ENCODE results near the gene PAPLN.

Gene PAPLN

DNA sequence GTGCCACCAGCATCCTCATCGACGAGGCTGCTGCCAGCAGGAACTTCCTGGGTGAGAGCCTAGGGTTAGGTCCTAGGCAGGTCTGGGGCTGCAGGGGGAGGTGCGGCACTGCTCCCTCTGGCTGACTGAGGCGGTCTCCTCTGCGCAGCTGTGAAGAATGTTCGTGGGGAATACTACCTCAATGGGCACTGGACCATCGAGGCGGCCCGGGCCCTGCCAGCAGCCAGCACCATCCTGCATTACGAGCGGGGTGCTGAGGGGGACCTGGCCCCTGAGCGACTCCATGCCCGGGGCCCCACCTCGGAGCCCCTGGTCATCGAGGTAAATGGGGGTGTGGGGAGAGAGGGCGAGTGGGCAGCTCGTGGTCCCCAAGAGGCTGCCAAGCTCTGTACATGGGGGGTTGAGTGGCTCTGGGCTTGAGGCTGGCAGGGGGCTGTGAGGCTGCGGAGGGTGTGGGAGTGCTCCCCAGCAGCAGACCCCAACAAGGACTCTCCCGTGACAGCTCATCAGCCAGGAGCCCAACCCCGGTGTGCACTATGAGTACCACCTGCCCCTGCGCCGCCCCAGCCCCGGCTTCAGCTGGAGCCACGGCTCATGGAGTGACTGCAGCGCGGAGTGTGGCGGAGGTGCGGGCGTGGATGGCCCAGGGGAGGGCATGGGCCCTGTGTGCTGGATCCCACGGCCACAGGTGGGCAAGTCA lies 14.4 kb downstream of the PAPLN start:
- Histone ChIP-seq H3K4me2 (ENCODE audit: low read depth, low read length, poor library complexity, severe bottlenecking) (no peak overlapping the region), H2AFZ (ENCODE audit: low read length) (no peak overlapping the region), H4K20me1 (ENCODE audit: insufficient read depth, low read length, poor library complexity, severe bottlenecking) (no peaks in the 10 kb centered on the region), H3K9me2 (replicated peaks; ENCODE audit: low read depth, low read length) (no peaks in the 10 kb centered on the region), H3K9me3 (ENCODE audit: insufficient read depth, low read depth, low read length) (no peaks in the 10 kb centered on the region), H3K4me1 (ENCODE audit: insufficient read depth, low read length, poor library complexity, severe bottlenecking) (peaks cover 11% of the 10 kb centered on the region), H3K9ac (ENCODE audit: low read depth, low read length, poor library complexity, severe bottlenecking) (no peak overlapping the region), H3K4me3 (ENCODE audit: low read length, poor library complexity, severe bottlenecking) (no peak overlapping the region), H3K27me3 (ENCODE audit: insufficient read depth, low read length, poor library complexity, severe bottlenecking) (no peaks in the 10 kb centered on the region), H3F3A (ENCODE audit: low read depth) (no peaks in the 10 kb centered on the region), H3K79me2 (ENCODE audit: insufficient read depth, low read length) (no peaks in the 10 kb centered on the region), H3K36me3 (ENCODE audit: insufficient read depth, low read length) (no peaks in the 10 kb centered on the region)
- TF ChIP-seq EZH2phosphoT487 (IDR thresholded peaks at IDR 0.05; ENCODE audit: borderline replicate concordance), result no peak
- TF ChIP-seq, protein P1, sequence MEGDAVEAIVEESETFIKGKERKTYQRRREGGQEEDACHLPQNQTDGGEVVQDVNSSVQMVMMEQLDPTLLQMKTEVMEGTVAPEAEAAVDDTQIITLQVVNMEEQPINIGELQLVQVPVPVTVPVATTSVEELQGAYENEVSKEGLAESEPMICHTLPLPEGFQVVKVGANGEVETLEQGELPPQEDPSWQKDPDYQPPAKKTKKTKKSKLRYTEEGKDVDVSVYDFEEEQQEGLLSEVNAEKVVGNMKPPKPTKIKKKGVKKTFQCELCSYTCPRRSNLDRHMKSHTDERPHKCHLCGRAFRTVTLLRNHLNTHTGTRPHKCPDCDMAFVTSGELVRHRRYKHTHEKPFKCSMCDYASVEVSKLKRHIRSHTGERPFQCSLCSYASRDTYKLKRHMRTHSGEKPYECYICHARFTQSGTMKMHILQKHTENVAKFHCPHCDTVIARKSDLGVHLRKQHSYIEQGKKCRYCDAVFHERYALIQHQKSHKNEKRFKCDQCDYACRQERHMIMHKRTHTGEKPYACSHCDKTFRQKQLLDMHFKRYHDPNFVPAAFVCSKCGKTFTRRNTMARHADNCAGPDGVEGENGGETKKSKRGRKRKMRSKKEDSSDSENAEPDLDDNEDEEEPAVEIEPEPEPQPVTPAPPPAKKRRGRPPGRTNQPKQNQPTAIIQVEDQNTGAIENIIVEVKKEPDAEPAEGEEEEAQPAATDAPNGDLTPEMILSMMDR (conservative IDR thresholded peaks at IDR 0.05; ENCODE audit: low read length), result no peak

DNA sequence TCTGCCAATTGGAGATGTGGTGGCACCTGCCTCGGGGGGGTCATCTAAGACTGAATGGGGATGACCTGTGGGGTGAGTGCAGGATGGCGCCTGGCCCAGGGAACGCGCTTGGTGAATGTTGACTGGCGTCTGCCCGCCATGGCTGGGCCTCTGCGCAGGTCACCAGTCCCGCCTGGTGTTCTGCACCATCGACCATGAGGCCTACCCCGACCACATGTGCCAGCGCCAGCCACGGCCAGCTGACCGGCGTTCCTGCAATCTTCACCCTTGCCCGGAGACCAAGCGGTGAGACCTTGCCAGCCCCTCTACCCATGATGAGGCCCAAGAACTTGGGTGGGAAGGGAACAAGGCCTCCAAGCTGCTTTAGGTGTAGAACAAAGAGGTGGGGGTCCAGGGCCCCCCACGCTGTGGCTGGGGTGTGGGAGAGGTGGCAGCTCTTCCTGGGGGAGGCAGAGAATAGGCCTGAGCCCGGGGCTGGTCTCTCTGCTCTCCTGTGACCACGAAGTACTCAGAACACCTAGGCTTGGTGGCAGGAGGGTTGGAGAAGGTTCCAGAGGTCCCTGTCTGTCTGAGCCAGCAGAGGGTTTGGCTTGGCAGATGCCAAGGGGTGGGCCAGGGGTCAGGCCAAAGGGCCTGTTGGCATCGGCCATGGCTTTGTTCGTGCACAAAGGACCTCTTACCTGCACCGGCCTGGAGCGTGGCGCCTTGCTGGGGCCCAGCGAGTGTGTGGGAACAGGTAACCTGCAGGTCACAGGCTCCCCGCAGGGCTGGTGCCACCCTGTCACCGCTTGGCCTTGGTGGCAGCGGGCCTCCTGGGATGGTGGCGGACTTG lies 15.4 kb downstream of the PAPLN start:
- H3F3A ChIP-seq (ENCODE audit: low read depth), result no peaks in the 10 kb centered on the region
- H3K36me3 ChIP-seq (ENCODE audit: insufficient read depth, low read length), result no peaks in the 10 kb centered on the region
- H3K9ac ChIP-seq (ENCODE audit: low read depth, low read length, poor library complexity, severe bottlenecking), result no peak overlapping the region
- no peaks in the 10 kb centered on the region for H3K9me2 ChIP-seq (replicated peaks; ENCODE audit: low read depth, low read length)
- H3K4me3 ChIP-seq (ENCODE audit: low read length, poor library complexity, severe bottlenecking), result no peak overlapping the region
- H3K9me3 ChIP-seq (ENCODE audit: insufficient read depth, low read depth, low read length), result no peaks in the 10 kb centered on the region
- no peak overlapping the region for H2AFZ ChIP-seq (ENCODE audit: low read length)
- H4K20me1 ChIP-seq (ENCODE audit: insufficient read depth, low read length, poor library complexity, severe bottlenecking), result no peaks in the 10 kb centered on the region
- no peak for TF ChIP-seq EZH2phosphoT487 (IDR thresholded peaks at IDR 0.05; ENCODE audit: borderline replicate concordance)
- TF ChIP-seq, protein P1 (conservative IDR thresholded peaks at IDR 0.05; ENCODE audit: low read length), result no peak
- H3K4me2 ChIP-seq (ENCODE audit: low read depth, low read length, poor library complexity, severe bottlenecking), result no peak overlapping the region
- no peaks in the 10 kb centered on the region for H3K79me2 ChIP-seq (ENCODE audit: insufficient read depth, low read length)
- H3K4me1 ChIP-seq (ENCODE audit: insufficient read depth, low read length, poor library complexity, severe bottlenecking), result peaks cover 3% of the 10 kb centered on the region
- no peaks in the 10 kb centered on the region for H3K27me3 ChIP-seq (ENCODE audit: insufficient read depth, low read length, poor library complexity, severe bottlenecking)

DNA sequence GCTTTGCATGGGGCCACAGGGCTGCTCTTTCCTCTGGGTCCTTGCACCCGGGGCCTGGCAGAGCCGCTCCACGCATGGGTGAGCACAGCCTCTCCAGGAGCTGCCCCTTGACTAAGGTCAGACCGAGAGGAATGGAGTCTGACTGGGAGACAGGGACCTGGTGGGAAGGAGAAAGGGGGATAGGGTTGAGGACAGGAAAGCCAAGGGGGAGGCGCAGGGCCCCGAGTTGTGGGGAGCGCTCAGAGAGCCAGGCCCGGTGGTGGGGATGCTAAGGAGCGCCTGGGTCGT lies 16.0 kb downstream of the PAPLN start:
- no peaks in the 10 kb centered on the region for H3K36me3 ChIP-seq (ENCODE audit: insufficient read depth, low read length)
- no peaks in the 10 kb centered on the region for H3K9me2 ChIP-seq (replicated peaks; ENCODE audit: low read depth, low read length)
- no peak overlapping the region for H3K9ac ChIP-seq (ENCODE audit: low read depth, low read length, poor library complexity, severe bottlenecking)
- no peak overlapping the region for H3K4me3 ChIP-seq (ENCODE audit: low read length, poor library complexity, severe bottlenecking)
- no peaks in the 10 kb centered on the region for H4K20me1 ChIP-seq (ENCODE audit: insufficient read depth, low read length, poor library complexity, severe bottlenecking)
- TF ChIP-seq, protein P1 (conservative IDR thresholded peaks at IDR 0.05; ENCODE audit: low read length), result no peak
- TF ChIP-seq EZH2phosphoT487 (IDR thresholded peaks at IDR 0.05; ENCODE audit: borderline replicate concordance), result no peak
- no peaks in the 10 kb centered on the region for H3K27me3 ChIP-seq (ENCODE audit: insufficient read depth, low read length, poor library complexity, severe bottlenecking)
- H3K4me1 ChIP-seq (ENCODE audit: insufficient read depth, low read length, poor library complexity, severe bottlenecking), result peaks cover 3% of the 10 kb centered on the region
- H3K79me2 ChIP-seq (ENCODE audit: insufficient read depth, low read length), result no peaks in the 10 kb centered on the region
- H2AFZ ChIP-seq (ENCODE audit: low read length), result no peak overlapping the region
- H3F3A ChIP-seq (ENCODE audit: low read depth), result no peaks in the 10 kb centered on the region
- H3K9me3 ChIP-seq (ENCODE audit: insufficient read depth, low read depth, low read length), result no peaks in the 10 kb centered on the region
- H3K4me2 ChIP-seq (ENCODE audit: low read depth, low read length, poor library complexity, severe bottlenecking), result no peak overlapping the region
